GM12873 (cell line): ENCODE measurements around the gene EXOC4.

Source experiments
- CTCF ChIP-seq: IDR thresholded peaks from 2 replicates; pipeline ENCODE4 v1.5.1; 2012; ENCODE audit warnings: low read depth, mild to moderate bottlenecking, moderate library complexity, low read length, control low read depth; ENCODE audit not compliant: insufficient read depth; ENCODE audit errors: missing control alignments

Gene EXOC4

GRCh38 chr7:133808493-133808866 lies 555.6 kb downstream of the EXOC4 start:
- TF ChIP-seq CTCF, result no peak

GRCh38 chr7:133812877-133813276 lies 560.0 kb downstream of the EXOC4 start:
- no peak for TF ChIP-seq CTCF

GRCh38 chr7:133815611-133816210 lies 562.8 kb downstream of the EXOC4 start:
- no peak for TF ChIP-seq CTCF

- TF ChIP-seq CTCF, result no peak
These were observed 566.8 kb downstream of the EXOC4 start for GRCh38 chr7:133819695-133820094.

GRCh38 chr7:133820584-133820983 lies 567.7 kb downstream of the EXOC4 start:
- no peak for TF ChIP-seq CTCF

- TF ChIP-seq CTCF, result no peak
These were observed 568.3 kb downstream of the EXOC4 start for GRCh38 chr7:133821171-133821570.

- TF ChIP-seq CTCF, result no peak
These were observed 569.2 kb downstream of the EXOC4 start for GRCh38 chr7:133822001-133822641.
